Measurements from ENCODE around the gene DESI2.
"Not testable (repeated sequence)": the region's sequence is repeated elsewhere in the genome, so short reads cannot be mapped to it uniquely, and the experiment has no call there.

The DESI2 gene

GRCh38 chr1:244709076-244709475 lies 56.1 kb downstream of the DESI2 start:
- no peak for DNase-seq

- DNase-seq, result no peak
Measured at GRCh38 chr1:244709476-244710368, 56.8 kb downstream of the DESI2 start.

GRCh38 chr1:244710474-244711062 lies 57.6 kb downstream of the DESI2 start:
- DNase-seq, result no peak

- no peak for DNase-seq
Measured at GRCh38 chr1:244712669-244713068, 59.7 kb downstream of the DESI2 start.

- DNase-seq, result no peak
Measured at GRCh38 chr1:244713332-244713731, 60.4 kb downstream of the DESI2 start.

- no peak for DNase-seq
Measured at GRCh38 chr1:244727871-244728474, 75.0 kb downstream of the DESI2 start.

GRCh38 chr1:244730153-244730933 lies 77.4 kb downstream of the DESI2 start:
- peak; percentile 77 for DNase-seq

GRCh38 chr1:244730934-244731434 lies 78.1 kb downstream of the DESI2 start:
- peak; percentile 61 for DNase-seq

GRCh38 chr1:244731651-244732050 lies 78.7 kb downstream of the DESI2 start:
- DNase-seq, result no peak

- DNase-seq, result no peak
Measured at GRCh38 chr1:244732851-244733450, 80.0 kb downstream of the DESI2 start.

- no peak for DNase-seq
Measured at GRCh38 chr1:244735404-244735803, 82.5 kb downstream of the DESI2 start.

GRCh38 chr1:244735876-244736561 lies 83.1 kb downstream of the DESI2 start:
- DNase-seq, result no peak

- DNase-seq, result not testable (repeated sequence)
Measured at GRCh38 chr1:244739140-244739539, 86.2 kb downstream of the DESI2 start.

- DNase-seq, result not testable (repeated sequence)
Measured at GRCh38 chr1:244740027-244740617, 87.2 kb downstream of the DESI2 start.

GRCh38 chr1:244741692-244742091 lies 88.8 kb downstream of the DESI2 start:
- DNase-seq, result no peak

- DNase-seq, result no peak
Measured at GRCh38 chr1:244749230-244750016, 96.5 kb downstream of the DESI2 start.

- DNase-seq, result no peak
Measured at GRCh38 chr1:244751271-244751895, 98.5 kb downstream of the DESI2 start.

- no peak for DNase-seq
Measured at GRCh38 chr1:244755673-244756072, 102.7 kb downstream of the DESI2 start.

- peak; percentile 55 for DNase-seq
Measured at GRCh38 chr1:244757091-244757939, 104.4 kb downstream of the DESI2 start.

All from NCI-H1092 treated with DMSO at 0.1 percent for 48 hours (cell line).